Motor neuron (in vitro differentiated cells): ENCODE results near the gene HPCAL1. TPM values are rescaled to one million over a fixed set of nuclear protein-coding genes. Genes with fewer than 3 reads are reported as not detected.
A peak's percentile ranks its signal among the peaks of the same experiment; 100 is the strongest.

Experiments
- ATAC-seq, 8 experiments: fragments of 200-7000 bp; cut with Tn5 transposase; replicated peaks in 6 of 8; 2 replicates each; pipeline ENCODE4 v1.8.0; 2021; ENCODE audit warnings: mild to moderate bottlenecking in 8 of 8, moderate library complexity in 8 of 8
- H3K27ac ChIP-seq, 2 donors: fragments of 250-450 bp; sonication (Bioruptor Pico); 2 replicates each; pipeline ENCODE4 v1.9.0; 2021; ENCODE audit warnings: antibody characterized with exemption in 2 of 2, mild to moderate bottlenecking in 2 of 2, moderate library complexity in 1 of 2
- H3K4me1 ChIP-seq, 2 donors: fragments of 250-450 bp; sonication (Bioruptor Pico); replicated peaks in 1 of 2; 2 replicates each; pipeline ENCODE4 v1.6.1; 2021; ENCODE audit warnings: antibody characterized with exemption in 2 of 2, mild to moderate bottlenecking in 2 of 2, moderate library complexity in 1 of 2
- H3K4me3 ChIP-seq, 5 donors: fragments of 250-450 bp; sonication (Bioruptor Pico); 2 replicates each; pipeline ENCODE4 v1.9.0; 2021; ENCODE audit warnings: antibody characterized with exemption in 5 of 5, mild to moderate bottlenecking in 5 of 5, moderate library complexity in 4 of 5
- WGBS, 10 experiments: fragments of 450-650 bp; shearing (Covaris generic); methylation state at CpG; one replicate each; pipeline ENCODE4 v1.0.0; 2022; 5-methylcytosine and 5-hydroxymethylcytosine counted together
- in situ Hi-C, 9 experiments: fragments of 400-800 bp; cut with MboI; loops; one replicate each; pipeline ENCODE4 v1.15.0; 2021; ENCODE audit warnings: low sequenced_read_pairs in 9 of 9, low pct_unique_long_range_greater_than_20kb in 2 of 9; ENCODE audit not compliant: unreplicated experiment in 9 of 9
- total RNA-seq, 8 experiments: library from RNA; unstranded; fragments of 300-600 nt; gene quantifications; 2 replicates each; pipeline versions ENCODE4 v1.2.3 to v1.2.4, GENCODE V29; 2022

Gene HPCAL1
- total RNA-seq, 8 experiments from 2014 or later = 19.0 to 43.2 (median 24.9) TPM

GRCh38 chr2:10446631-10447030 is 143.9 kb downstream of the HPCAL1 start:
- peaks cover 14 to 20% of the 10 kb centered on the region in 2 donors for H3K4me1 ChIP-seq
- peak overlapping the region; percentile 78 to 99 (median 93) for H3K4me3 ChIP-seq
- H3K27ac ChIP-seq = no peak overlapping the region
- ATAC-seq = no peak
- in situ Hi-C loops = loop anchor here in 1 of 9 experiments (25.0 kb wide), 1 partner anchor 634 kb away; no protein-coding TSS in a partner anchor
- WGBS, 10 experiments = 0 to 96% (median 38%) methylated on average over 1 to 5 of the region's 6 CpGs; no CpG with 5 or more reads in 2 of the 10 experiments

- peak in 4 of 8 experiments; percentile 3 to 29 (median 12) for ATAC-seq
- in situ Hi-C loops = loop anchor here in 1 of 9 experiments (25.0 kb wide), 1 partner anchor 635 kb away; no protein-coding TSS in a partner anchor
- 0 to 63% (median 3%) methylated on average over 2 to 11 of the region's 32 CpGs for WGBS, 10 experiments
- Histone ChIP-seq H3K27ac (peak overlapping the region; percentile 97 to 98), H3K4me1 (peaks cover 14 to 20% of the 10 kb centered on the region in 2 donors), H3K4me3 (peak overlapping the region; percentile 78 to 99 (median 93))
Measured at GRCh38 chr2:10447300-10447894, 144.7 kb downstream of the HPCAL1 start.

- in situ Hi-C loops = loop anchor here in 1 of 9 experiments (25.0 kb wide), 1 partner anchor 636 kb away; no protein-coding TSS in a partner anchor
- peak; percentile 80 to 92 (median 90) for ATAC-seq
- H3K4me1 ChIP-seq = peaks cover 14 to 20% of the 10 kb centered on the region in 2 donors
- WGBS, 10 experiments = no CpG with 5 or more reads among the region's 99 CpGs
- H3K27ac ChIP-seq = peak within 1 kb of the TSS; percentile 97 to 98
- peak within 1 kb of the TSS; percentile 78 to 99 (median 93) for H3K4me3 ChIP-seq
Measured at GRCh38 chr2:10447895-10448575, 145.3 kb downstream of the HPCAL1 start, which contains the start of gene ODC1. Gene ODC1, minus strand, starts transcription at chr2:10448327. Its CDS starts 3,295 bp downstream, at chr2:10445032.

- 0 to 20% (median 0%) methylated on average over 1 to 17 of the region's 73 CpGs; no CpG with 5 or more reads in 5 of the 10 experiments for WGBS, 10 experiments
- peak overlapping the region; percentile 78 to 99 (median 93) for H3K4me3 ChIP-seq
- in situ Hi-C loops = loop anchor here in 1 of 9 experiments (25.0 kb wide), 1 partner anchor 637 kb away; no protein-coding TSS in a partner anchor
- H3K27ac ChIP-seq = peak overlapping the region; percentile 86
- peak; percentile 55 to 78 (median 73) for ATAC-seq
- H3K4me1 ChIP-seq = peaks cover 14 to 20% of the 10 kb centered on the region in 2 donors
Measured at GRCh38 chr2:10448576-10449485, 146.1 kb downstream of the HPCAL1 start.

GRCh38 chr2:10449486-10449831 is 146.8 kb downstream of the HPCAL1 start:
- Histone ChIP-seq H3K4me3 (peak overlapping the region; percentile 78 to 99 (median 93)), H3K4me1 (peaks cover 14 to 20% of the 10 kb centered on the region in 2 donors), H3K27ac (peak overlapping the region; percentile 86)
- WGBS, 10 experiments = 0 to 92% (median 39%) methylated on average over 1 to 2 of the region's 5 CpGs; no CpG with 5 or more reads in 4 of the 10 experiments
- in situ Hi-C loops = loop anchor here in 1 of 9 experiments (25.0 kb wide), 1 partner anchor 637 kb away; no protein-coding TSS in a partner anchor
- no peak for ATAC-seq

GRCh38 chr2:10449838-10450691 is 147.4 kb downstream of the HPCAL1 start:
- Histone ChIP-seq H3K4me3 (peak overlapping the region; percentile 78 to 99 (median 93)), H3K27ac (no peak overlapping the region), H3K4me1 (peaks cover 14 to 16% of the 10 kb centered on the region in 2 donors)
- in situ Hi-C loops = loop anchor here in 5 of 9 experiments (25.0 kb wide), 3 partner anchors 187 to 638 kb away; no protein-coding TSS in a partner anchor
- 46 to 83% (median 68%) methylated on average over 1 to 15 of the region's 22 CpGs for WGBS, 10 experiments
- ATAC-seq = no peak

- ATAC-seq = no peak
- in situ Hi-C loops = loop anchor here in 4 of 9 experiments (25.0 kb wide), 2 partner anchors 185 to 210 kb away; no protein-coding TSS in a partner anchor
- Histone ChIP-seq H3K4me3 (no peak overlapping the region), H3K4me1 (peaks cover 17 to 18% of the 10 kb centered on the region in 2 donors), H3K27ac (no peak overlapping the region)
- 95 to 100% (median 100%) methylated on average over 1 to 3 of the region's 6 CpGs; no CpG with 5 or more reads in 5 of the 10 experiments for WGBS, 10 experiments
Measured at GRCh38 chr2:10451819-10452218, 149.1 kb downstream of the HPCAL1 start.

- 20 to 100% (median 40%) methylated on average over 1 of the region's 3 CpGs; no CpG with 5 or more reads in 5 of the 10 experiments for WGBS, 10 experiments
- H3K27ac ChIP-seq = no peak overlapping the region
- in situ Hi-C loops = loop anchor here in 4 of 9 experiments (25.0 kb wide), 2 partner anchors 185 to 210 kb away; no protein-coding TSS in a partner anchor
- no peak overlapping the region for H3K4me3 ChIP-seq
- peaks cover 18 to 23% of the 10 kb centered on the region in 2 donors for H3K4me1 ChIP-seq
- peak in 1 of 8 experiments; percentile 1 for ATAC-seq
Measured at GRCh38 chr2:10452312-10452711, 149.6 kb downstream of the HPCAL1 start.

- no peak for ATAC-seq
- in situ Hi-C loops = loop anchor here in 4 of 9 experiments (25.0 kb wide), 2 partner anchors 184 to 209 kb away; no protein-coding TSS in a partner anchor
- no peak overlapping the region for H3K4me3 ChIP-seq
- H3K27ac ChIP-seq = no peak overlapping the region
- 40 to 100% (median 86%) methylated on average over 1 to 13 of the region's 17 CpGs; no CpG with 5 or more reads in 2 of the 10 experiments for WGBS, 10 experiments
- H3K4me1 ChIP-seq = peaks cover 18 to 23% of the 10 kb centered on the region in 2 donors
Measured at GRCh38 chr2:10452956-10453904, 150.5 kb downstream of the HPCAL1 start.

- Histone ChIP-seq H3K4me3 (no peak overlapping the region), H3K4me1 (peaks cover 18 to 23% of the 10 kb centered on the region in 2 donors), H3K27ac (no peak overlapping the region)
- ATAC-seq = peak in 1 of 8 experiments; percentile 9
- 75 to 100% methylated on average over 1 to 2 of the region's 9 CpGs; no CpG with 5 or more reads in 8 of the 10 experiments for WGBS, 10 experiments
- in situ Hi-C loops = loop anchor here in 4 of 9 experiments (25.0 kb wide), 2 partner anchors 183 to 208 kb away; no protein-coding TSS in a partner anchor
Measured at GRCh38 chr2:10453905-10454298, 151.2 kb downstream of the HPCAL1 start.
